ENCODE measurements around the gene RACGAP1. TPM values are rescaled to one million over a fixed set of nuclear protein-coding genes. Genes with fewer than 3 reads are reported as not detected.
A peak's percentile ranks its signal among the peaks of the same experiment; 100 is the strongest.

RACGAP1 gene
- total and polyA plus RNA-seq, 2 of the 8 experiments (the other 6 are each of a cell fraction or from before 2014, with no cell fraction given) = 18.0 to 66.3 TPM

DNA sequence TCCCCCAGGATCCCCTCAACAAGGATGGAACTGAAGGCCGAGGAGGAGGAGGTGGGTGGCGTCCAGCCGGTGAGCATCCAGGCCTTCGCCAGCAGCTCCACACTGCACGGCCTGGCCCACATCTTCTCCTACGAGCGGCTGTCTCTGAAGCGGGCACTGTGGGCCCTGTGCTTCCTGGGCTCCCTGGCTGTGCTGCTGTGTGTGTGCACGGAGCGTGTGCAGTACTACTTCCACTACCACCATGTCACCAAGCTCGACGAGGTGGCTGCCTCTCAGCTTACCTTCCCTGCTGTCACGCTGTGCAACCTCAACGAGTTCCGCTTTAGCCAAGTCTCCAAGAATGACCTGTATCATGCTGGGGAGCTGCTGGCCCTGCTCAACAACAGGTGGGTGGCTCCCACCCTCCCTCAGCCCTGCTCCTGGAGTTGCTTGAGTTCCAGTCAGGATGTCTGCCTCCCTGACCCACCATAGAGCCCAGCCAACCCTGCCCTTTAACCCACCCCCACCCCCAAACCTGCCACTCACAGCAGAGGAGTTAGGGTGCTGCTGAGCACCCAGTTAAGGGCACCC lies 33.5 kb upstream of the RACGAP1 start:
- no peaks in the 10 kb centered on the region for H3K9me3 ChIP-seq (ENCODE audit: insufficient read depth in 2 of 2, low read depth in 1 of 2, low read length in 1 of 2)
- no peaks in the 10 kb centered on the region for H3K79me2 ChIP-seq (ENCODE audit: control insufficient read depth in 1 of 2, insufficient read depth in 2 of 2, low read length in 2 of 2)
- H3K18ac ChIP-seq (ENCODE audit: extremely low read depth, low read length) = no peak overlapping the region
- 90% methylated on average over 15 of the region's 15 CpGs; no CpG with 5 or more reads in 1 of the 2 experiments for WGBS, 2 experiments (ENCODE audit: extremely low coverage in 1 of 2, insufficient coverage in 1 of 2, insufficient read length in 1 of 2, insufficient replicate concordance in 2 of 2, low coverage in 1 of 2, low lambda C conversion rate in 2 of 2, missing lambda C conversion rate in 1 of 2)
- H2AK5ac ChIP-seq (ENCODE audit: low read depth, low read length) = peak overlapping the region; percentile 75; the same call in 1 of the 2 replicates
- no peaks in the 10 kb centered on the region for H3K36me3 ChIP-seq (ENCODE audit: control insufficient read depth in 2 of 4, insufficient read depth in 4 of 4, low read length in 3 of 4)
- H3K9ac ChIP-seq (replicated peaks in 1 of 4; ENCODE audit: extremely low read depth in 1 of 4, low read depth in 3 of 4, low read length in 3 of 4) = no peak overlapping the region
- ChIA-PET POLR2A (ENCODE audit: partially characterized antibody) (interaction anchor here (1.0 to 1.3 kb wide), 2 partner anchors 8 to 20 kb away, joined by 3 to 5 read pairs; no protein-coding TSS in a partner anchor), CTCF (ENCODE audit: partially characterized antibody) (interaction anchor here (0.5 to 22.8 kb wide), 10 partner anchors 13 to 1325 kb away, joined by 3 to 420 read pairs (median 3); partner anchors contain the start of genes AQP6 and SMARCD1)
- no peak overlapping the region for H2BK20ac ChIP-seq (ENCODE audit: low read length)
- H4K8ac ChIP-seq (ENCODE audit: extremely low read depth, insufficient read depth, low read length) = no peak overlapping the region
- 0 out of 2 replicates have a peak overlapping the region, but pooled peaks have one; percentile 29 for H2BK15ac ChIP-seq (ENCODE audit: low read length)
- no peaks in the 10 kb centered on the region for H3K79me1 ChIP-seq (ENCODE audit: low read depth, low read length)
- no peak overlapping the region for H3K14ac ChIP-seq (ENCODE audit: insufficient read length)
- no peak overlapping the region for H3K27ac ChIP-seq (ENCODE audit: low read depth, low read length)
- H4K91ac ChIP-seq (replicated peaks; ENCODE audit: insufficient read length, low read length) = no peak overlapping the region
- H3K56ac ChIP-seq (replicated peaks; ENCODE audit: insufficient read length, low read depth, low read length) = no peak overlapping the region
- peaks cover 8% of the 10 kb centered on the region for H3K23me2 ChIP-seq (ENCODE audit: low read depth, low read length)
- H3K27me3 ChIP-seq (replicated peaks in 1 of 4; ENCODE audit: control insufficient read depth in 3 of 4, extremely low read depth in 1 of 4, insufficient read depth in 3 of 4, low read length in 3 of 4) = peaks cover 20 to 67% (median 51%) of the 10 kb centered on the region in 4 experiments
- H4K20me1 ChIP-seq (replicated peaks in 1 of 2; ENCODE audit: control insufficient read depth in 1 of 2, insufficient read depth in 2 of 2, low read length in 2 of 2) = peaks cover 2 to 4% of the 10 kb centered on the region in 2 experiments
- H4K5ac ChIP-seq (ENCODE audit: insufficient read length, low read depth, low read length) = no peak overlapping the region
- no peak overlapping the region for H3K23ac ChIP-seq (ENCODE audit: insufficient read length)
- H3K4me2 ChIP-seq (ENCODE audit: insufficient read depth in 1 of 2, low read depth in 2 of 2, low read length in 2 of 2) = no peak overlapping the region; a peak in 1 of 4 replicates
- no peak overlapping the region for H3K4ac ChIP-seq (replicated peaks; ENCODE audit: insufficient read length, low read depth, low read length)
- no peak for DNase-seq (ENCODE audit: low read depth in 1 of 2, low spot score in 2 of 2)
- H2AFZ ChIP-seq (ENCODE audit: low read length) = no peak overlapping the region
- H2BK5ac ChIP-seq (ENCODE audit: low read depth, low read length) = no peak overlapping the region
- H3K4me1 ChIP-seq (replicated peaks in 1 of 4; ENCODE audit: control insufficient read depth in 3 of 4, insufficient read depth in 4 of 4, low read length in 3 of 4) = peaks cover 3 to 9% (median 8%) of the 10 kb centered on the region in 4 experiments
- no peak overlapping the region for H3K4me3 ChIP-seq (ENCODE audit: extremely low read depth in 1 of 4, insufficient read depth in 2 of 4, low read depth in 3 of 4, low read length in 4 of 4)
- peak overlapping the region; percentile 32; the same call in 1 of the 2 replicates for H2BK12ac ChIP-seq (ENCODE audit: low read depth, low read length)
- H2BK120ac ChIP-seq (replicated peaks; ENCODE audit: low read depth, low read length) = no peak overlapping the region
- no peak for FAIRE-seq
- TF ChIP-seq SAP30 (IDR thresholded peaks at IDR 0.05; ENCODE audit: insufficient read depth, insufficient replicate concordance, low read length) (no peak), POU5F1 (IDR thresholded peaks at IDR 0.05; ENCODE audit: low read depth, low read length) (no peak), EZH2 (IDR thresholded peaks at IDR 0.05; ENCODE audit: low read depth, low read length, severe bottlenecking) (no peak), SUZ12 (IDR thresholded peaks at IDR 0.05; ENCODE audit: low read length) (no peak), RNF2 (IDR thresholded peaks at IDR 0.05; ENCODE audit: borderline replicate concordance, low read depth, low read length, missing control alignments, poor library complexity, severe bottlenecking) (no peak), CBX5 (IDR thresholded peaks at IDR 0.05; ENCODE audit: low read depth, low read length) (no peak), RAD21 (IDR thresholded peaks at IDR 0.05 in 1 of 2, conservative IDR thresholded peaks at IDR 0.05 in 1 of 2; ENCODE audit: low read depth in 2 of 2, low read length in 2 of 2) (no peak), GTF2F1 (IDR thresholded peaks at IDR 0.05; ENCODE audit: borderline replicate concordance, low read depth, low read length) (no peak), POLR2AphosphoS5 (IDR thresholded peaks at IDR 0.05; ENCODE audit: low read depth, low read length) (no peak), BRCA1 (IDR thresholded peaks at IDR 0.05; ENCODE audit: low read depth, low read length) (no peak)
- TF ChIP-seq, protein P1, sequence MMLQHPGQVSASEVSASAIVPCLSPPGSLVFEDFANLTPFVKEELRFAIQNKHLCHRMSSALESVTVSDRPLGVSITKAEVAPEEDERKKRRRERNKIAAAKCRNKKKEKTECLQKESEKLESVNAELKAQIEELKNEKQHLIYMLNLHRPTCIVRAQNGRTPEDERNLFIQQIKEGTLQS (IDR thresholded peaks at IDR 0.05; ENCODE audit: insufficient read depth, low read depth, low read length) = no peak
